ENCODE measurements around the gene TTLL11. TPM values are rescaled to one million over a fixed set of nuclear protein-coding genes. Genes with fewer than 3 reads are reported as not detected.
"Not testable (repeated sequence)": the region's sequence is repeated elsewhere in the genome, so short reads cannot be mapped to it uniquely, and the experiment has no call there.

Gene TTLL11
- total RNA-seq, 1 donor from 2014 or later = 4.0 TPM

DNA sequence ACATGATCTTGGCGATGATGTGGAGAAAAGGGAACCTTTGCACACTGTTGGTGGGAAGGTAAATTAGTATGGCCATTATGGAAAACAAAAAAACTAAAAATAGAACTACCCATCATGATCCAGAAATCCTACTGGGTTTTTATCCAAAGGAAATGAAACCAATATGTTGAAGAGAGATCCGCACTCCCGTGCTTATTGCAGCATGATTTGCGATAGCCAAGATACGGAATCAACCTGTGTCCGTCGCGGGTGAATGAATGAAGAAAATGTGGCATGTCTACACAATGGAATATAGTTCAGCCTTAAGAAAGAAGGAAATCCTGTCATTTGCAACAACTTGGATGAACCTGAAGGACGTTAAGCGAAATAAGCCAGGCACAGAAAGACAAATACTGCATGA is 84.5 kb downstream of the TTLL11 start:
- TF ChIP-seq, protein P1, sequence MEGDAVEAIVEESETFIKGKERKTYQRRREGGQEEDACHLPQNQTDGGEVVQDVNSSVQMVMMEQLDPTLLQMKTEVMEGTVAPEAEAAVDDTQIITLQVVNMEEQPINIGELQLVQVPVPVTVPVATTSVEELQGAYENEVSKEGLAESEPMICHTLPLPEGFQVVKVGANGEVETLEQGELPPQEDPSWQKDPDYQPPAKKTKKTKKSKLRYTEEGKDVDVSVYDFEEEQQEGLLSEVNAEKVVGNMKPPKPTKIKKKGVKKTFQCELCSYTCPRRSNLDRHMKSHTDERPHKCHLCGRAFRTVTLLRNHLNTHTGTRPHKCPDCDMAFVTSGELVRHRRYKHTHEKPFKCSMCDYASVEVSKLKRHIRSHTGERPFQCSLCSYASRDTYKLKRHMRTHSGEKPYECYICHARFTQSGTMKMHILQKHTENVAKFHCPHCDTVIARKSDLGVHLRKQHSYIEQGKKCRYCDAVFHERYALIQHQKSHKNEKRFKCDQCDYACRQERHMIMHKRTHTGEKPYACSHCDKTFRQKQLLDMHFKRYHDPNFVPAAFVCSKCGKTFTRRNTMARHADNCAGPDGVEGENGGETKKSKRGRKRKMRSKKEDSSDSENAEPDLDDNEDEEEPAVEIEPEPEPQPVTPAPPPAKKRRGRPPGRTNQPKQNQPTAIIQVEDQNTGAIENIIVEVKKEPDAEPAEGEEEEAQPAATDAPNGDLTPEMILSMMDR (IDR thresholded peaks at IDR 0.05; ENCODE audit: unreplicated experiment) = no peak
- Mint-ChIP-seq H3K27me3 (ENCODE audit: unreplicated experiment) (no peaks in the 10 kb centered on the region), H3K4me3 (ENCODE audit: unreplicated experiment) (no peak overlapping the region), H3K27ac (ENCODE audit: unreplicated experiment) (no peak overlapping the region), H3K4me1 (ENCODE audit: unreplicated experiment) (peaks cover 6% of the 10 kb centered on the region), H3K9me3 (ENCODE audit: unreplicated experiment) (no peaks in the 10 kb centered on the region), H3K36me3 (ENCODE audit: low read depth, unreplicated experiment) (no peaks in the 10 kb centered on the region)
- no peak for DNase-seq (ENCODE audit: low spot score)

DNA sequence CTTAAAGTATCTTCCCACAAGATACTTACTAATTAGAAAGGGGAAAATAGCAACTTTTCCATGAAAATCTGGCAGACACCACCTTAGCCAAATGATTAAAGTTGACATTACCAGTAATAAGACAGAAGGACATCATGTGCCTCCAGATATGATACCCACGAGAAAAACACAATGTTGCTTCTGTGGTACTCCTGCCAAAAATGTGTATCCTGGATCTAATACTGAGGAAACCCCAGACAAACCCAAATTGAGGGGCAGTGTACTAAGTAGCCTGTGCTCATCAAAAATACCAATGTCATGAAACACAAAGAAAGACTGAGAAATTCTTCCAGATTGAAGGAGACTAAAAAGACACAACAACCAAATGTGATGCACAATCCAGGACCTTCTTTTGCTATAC is 85.3 kb downstream of the TTLL11 start:
- Mint-ChIP-seq H3K9me3 (ENCODE audit: unreplicated experiment) (no peaks in the 10 kb centered on the region), H3K36me3 (ENCODE audit: low read depth, unreplicated experiment) (no peaks in the 10 kb centered on the region), H3K27ac (ENCODE audit: unreplicated experiment) (no peak overlapping the region), H3K27me3 (ENCODE audit: unreplicated experiment) (no peaks in the 10 kb centered on the region), H3K4me1 (ENCODE audit: unreplicated experiment) (peaks cover 6% of the 10 kb centered on the region), H3K4me3 (ENCODE audit: unreplicated experiment) (no peak overlapping the region)
- no peak for DNase-seq (ENCODE audit: low spot score)
- TF ChIP-seq, protein P1 (IDR thresholded peaks at IDR 0.05; ENCODE audit: unreplicated experiment) = no peak

DNA sequence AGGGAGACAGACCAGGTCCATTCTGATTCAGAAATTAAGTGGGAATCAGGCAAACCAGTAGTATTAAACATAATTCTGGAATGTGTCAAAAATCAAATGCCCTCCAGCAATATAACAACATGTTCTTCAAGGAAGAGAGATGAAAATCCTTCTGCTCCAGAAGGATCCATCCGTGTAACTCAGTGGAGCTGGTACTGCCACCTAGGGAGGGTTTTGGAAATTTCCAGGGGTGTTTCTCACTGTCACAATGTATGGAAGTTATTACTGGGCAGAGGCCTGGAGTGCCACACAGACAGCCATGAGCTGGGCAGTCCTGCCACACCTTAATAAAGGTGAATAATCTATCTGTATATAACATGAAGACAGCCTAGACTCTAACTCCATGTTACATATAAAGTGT is 87.5 kb downstream of the TTLL11 start:
- peaks cover 15% of the 10 kb centered on the region for H3K4me1 Mint-ChIP-seq (ENCODE audit: unreplicated experiment)
- TF ChIP-seq, protein P1 (IDR thresholded peaks at IDR 0.05; ENCODE audit: unreplicated experiment) = no peak
- no peak overlapping the region for H3K4me3 Mint-ChIP-seq (ENCODE audit: unreplicated experiment)
- peak; percentile 50 for DNase-seq (ENCODE audit: low spot score)
- H3K36me3 Mint-ChIP-seq (ENCODE audit: low read depth, unreplicated experiment) = no peaks in the 10 kb centered on the region
- H3K27ac Mint-ChIP-seq (ENCODE audit: unreplicated experiment) = no peak overlapping the region
- no peaks in the 10 kb centered on the region for H3K9me3 Mint-ChIP-seq (ENCODE audit: unreplicated experiment)
- H3K27me3 Mint-ChIP-seq (ENCODE audit: unreplicated experiment) = no peaks in the 10 kb centered on the region

DNA sequence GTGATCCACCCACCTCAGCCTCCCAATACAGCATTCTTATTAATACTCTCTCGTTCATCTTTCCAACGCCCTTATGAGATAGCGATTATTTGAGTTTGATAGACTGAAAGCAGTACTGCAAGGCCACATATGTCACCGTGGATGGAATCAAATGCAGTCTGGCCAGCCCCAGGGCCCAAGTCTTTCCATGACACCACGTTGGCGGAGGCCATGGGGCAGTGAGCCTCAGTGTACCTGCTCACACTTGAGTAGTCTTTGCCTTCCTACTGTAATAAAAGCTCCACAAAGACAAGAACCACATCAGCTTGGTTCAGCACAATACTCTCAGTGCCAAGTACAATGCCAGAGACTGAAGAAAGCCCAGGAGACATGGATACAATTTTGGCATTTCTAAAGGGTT is 88.5 kb downstream of the TTLL11 start:
- TF ChIP-seq, protein P1 (IDR thresholded peaks at IDR 0.05; ENCODE audit: unreplicated experiment) = no peak
- no peaks in the 10 kb centered on the region for H3K36me3 Mint-ChIP-seq (ENCODE audit: low read depth, unreplicated experiment)
- H3K4me3 Mint-ChIP-seq (ENCODE audit: unreplicated experiment) = no peak overlapping the region
- no peak for DNase-seq (ENCODE audit: low spot score)
- H3K4me1 Mint-ChIP-seq (ENCODE audit: unreplicated experiment) = peaks cover 15% of the 10 kb centered on the region
- H3K27me3 Mint-ChIP-seq (ENCODE audit: unreplicated experiment) = no peaks in the 10 kb centered on the region
- no peak overlapping the region for H3K27ac Mint-ChIP-seq (ENCODE audit: unreplicated experiment)
- H3K9me3 Mint-ChIP-seq (ENCODE audit: unreplicated experiment) = no peaks in the 10 kb centered on the region

DNA sequence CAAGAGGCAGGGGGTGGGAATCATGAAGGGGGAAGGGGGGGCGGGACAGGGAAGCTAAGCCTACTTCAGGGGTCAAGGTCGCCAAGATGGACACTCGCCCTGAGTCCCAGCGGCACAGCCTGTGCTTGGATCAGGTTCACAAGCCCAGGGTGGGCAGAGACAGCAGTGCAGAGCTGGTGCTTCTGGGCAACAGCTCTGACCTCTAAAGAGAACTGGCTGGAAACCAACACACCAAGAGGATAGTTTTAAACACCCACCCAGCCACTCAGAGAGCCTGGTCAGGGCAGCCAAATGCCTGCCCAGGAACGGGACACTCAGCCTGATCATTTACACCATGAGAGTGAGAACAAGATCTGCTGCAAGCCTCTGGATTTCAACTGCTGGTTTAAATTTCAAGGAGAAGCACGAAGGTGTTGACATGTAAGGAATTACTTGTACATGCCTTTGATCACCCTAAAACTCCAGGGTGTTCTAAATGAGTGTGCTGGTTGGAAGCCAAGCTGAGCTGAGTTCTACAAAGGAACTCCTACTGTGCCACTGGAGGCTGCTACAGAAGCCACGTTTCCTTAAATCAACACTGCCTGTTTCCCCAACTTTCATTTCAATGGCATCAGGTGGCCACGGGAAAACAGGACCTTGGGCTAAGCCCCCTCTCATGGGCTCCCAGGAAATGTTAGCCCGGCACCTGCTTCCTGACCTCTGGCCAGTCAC is 91.5 kb downstream of the TTLL11 start:
- Mint-ChIP-seq H3K27ac (ENCODE audit: unreplicated experiment) (no peak overlapping the region), H3K4me1 (ENCODE audit: unreplicated experiment) (peaks cover 9% of the 10 kb centered on the region), H3K4me3 (ENCODE audit: unreplicated experiment) (no peak overlapping the region), H3K36me3 (ENCODE audit: low read depth, unreplicated experiment) (no peaks in the 10 kb centered on the region), H3K9me3 (ENCODE audit: unreplicated experiment) (no peaks in the 10 kb centered on the region), H3K27me3 (ENCODE audit: unreplicated experiment) (no peaks in the 10 kb centered on the region)
- DNase-seq (ENCODE audit: low spot score) = no peak
- TF ChIP-seq, protein P1 (IDR thresholded peaks at IDR 0.05; ENCODE audit: unreplicated experiment) = no peak

DNA sequence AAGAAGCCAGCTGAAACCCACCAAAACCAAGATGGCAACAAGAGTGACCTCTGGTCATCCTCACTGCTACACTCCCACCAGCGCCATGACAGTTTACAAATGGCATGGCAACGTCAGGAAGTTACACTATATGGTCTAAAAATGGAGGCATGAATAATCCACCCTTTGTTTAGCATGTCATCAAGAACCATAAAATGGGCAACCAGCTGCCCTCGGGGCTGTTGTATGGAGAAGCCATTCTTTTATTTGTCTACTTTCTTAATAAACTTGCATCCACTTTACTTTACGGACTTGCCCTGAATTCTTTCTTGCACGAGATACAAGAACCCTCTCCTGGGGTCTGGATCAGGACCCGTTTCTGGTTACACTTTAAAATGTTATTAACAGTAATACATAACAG is 92.6 kb downstream of the TTLL11 start:
- not testable (repeated sequence) for H3K36me3 Mint-ChIP-seq (ENCODE audit: low read depth, unreplicated experiment); H3K27me3 Mint-ChIP-seq (ENCODE audit: unreplicated experiment); H3K4me1 Mint-ChIP-seq (ENCODE audit: unreplicated experiment); H3K27ac Mint-ChIP-seq (ENCODE audit: unreplicated experiment); H3K4me3 Mint-ChIP-seq (ENCODE audit: unreplicated experiment); H3K9me3 Mint-ChIP-seq (ENCODE audit: unreplicated experiment); DNase-seq (ENCODE audit: low spot score)
